Subcutaneous abdominal adipose tissue (tissue), 5 donors: ENCODE measurements around the gene BEND6.

ENCODE experiments used
- H3K27ac ChIP-seq: one replicate; pipeline ENCODE4 v1.7.0; 2013; ENCODE audit warnings: low read depth, mild to moderate bottlenecking, inconsistent platforms, low read length, moderate library complexity
- H3K27me3 ChIP-seq, 5 donors: one replicate each; pipeline ENCODE4 v1.7.0; 2013; ENCODE audit warnings: low read length in 5 of 5, inconsistent platforms in 1 of 5; ENCODE audit not compliant: control insufficient read depth in 5 of 5, insufficient read depth in 4 of 5
- H3K36me3 ChIP-seq, 5 donors: one replicate each; pipeline ENCODE4 v1.7.0; 2013; ENCODE audit warnings: low read length in 5 of 5; ENCODE audit not compliant: control insufficient read depth in 5 of 5, insufficient read depth in 5 of 5
- H3K4me1 ChIP-seq, 5 donors: one replicate each; pipeline ENCODE4 v1.7.0; 2013; ENCODE audit warnings: low read length in 5 of 5, mild to moderate bottlenecking in 3 of 5, moderate library complexity in 1 of 5; ENCODE audit not compliant: control insufficient read depth in 5 of 5, insufficient read depth in 5 of 5
- H3K4me3 ChIP-seq, 5 donors: one replicate each; pipeline ENCODE4 v1.7.0; 2013; ENCODE audit warnings: low read length in 5 of 5, low read depth in 1 of 5
- H3K9ac ChIP-seq, 5 donors: one replicate each; pipeline ENCODE4 v1.7.0; 2013; ENCODE audit warnings: low read length in 5 of 5, mild to moderate bottlenecking in 4 of 5, moderate library complexity in 3 of 5
- H3K9me3 ChIP-seq, 5 donors: one replicate each; pipeline ENCODE4 v1.7.0; 2013; ENCODE audit warnings: low read length in 5 of 5; ENCODE audit not compliant: control insufficient read depth in 5 of 5
- donor health status: healthy.
- donor health status: healthy.
- donor health status: healthy.
- donor health status: healthy.
- donor health status: healthy.

BEND6 gene

GRCh38 chr6:56977192-56977591, 22.3 kb downstream of the BEND6 start:
- Histone ChIP-seq H3K36me3 (no peaks in the 10 kb centered on the region), H3K4me1 (no peaks in the 10 kb centered on the region), H3K27me3 (no peaks in the 10 kb centered on the region), H3K27ac (no peak overlapping the region), H3K9me3 (peaks cover 0 to 11% (median 3%) of the 10 kb centered on the region in 5 donors), H3K9ac (no peak overlapping the region), H3K4me3 (no peak overlapping the region)

GRCh38 chr6:56978530-56978929, 23.6 kb downstream of the BEND6 start:
- H3K27me3 ChIP-seq, result no peaks in the 10 kb centered on the region
- no peak overlapping the region for H3K9ac ChIP-seq
- H3K4me1 ChIP-seq, result no peaks in the 10 kb centered on the region
- H3K36me3 ChIP-seq, result no peaks in the 10 kb centered on the region
- H3K9me3 ChIP-seq, result peaks cover 0 to 11% (median 3%) of the 10 kb centered on the region in 5 donors
- H3K27ac ChIP-seq, result no peak overlapping the region
- no peak overlapping the region for H3K4me3 ChIP-seq

GRCh38 chr6:56984361-56984760, 29.5 kb downstream of the BEND6 start:
- peaks cover 0 to 4% (median 0%) of the 10 kb centered on the region in 5 donors for H3K4me1 ChIP-seq
- no peaks in the 10 kb centered on the region for H3K27me3 ChIP-seq

GRCh38 chr6:56984884-56985283, 30.0 kb downstream of the BEND6 start:
- Histone ChIP-seq H3K27ac (no peak overlapping the region), H3K4me3 (no peak overlapping the region), H3K9ac (no peak overlapping the region), H3K4me1 (peaks cover 0 to 4% (median 0%) of the 10 kb centered on the region in 5 donors), H3K27me3 (no peaks in the 10 kb centered on the region), H3K36me3 (no peaks in the 10 kb centered on the region), H3K9me3 (no peaks in the 10 kb centered on the region)

More at GRCh38 chr6:56984361-56984760, 29.5 kb downstream of the BEND6 start:
- Histone ChIP-seq H3K9me3 (no peaks in the 10 kb centered on the region), H3K9ac (no peak overlapping the region), H3K36me3 (no peaks in the 10 kb centered on the region), H3K27ac (no peak overlapping the region), H3K4me3 (no peak overlapping the region)

GRCh38 chr6:56986611-56987010, 31.7 kb downstream of the BEND6 start:
- no peak overlapping the region for H3K9ac ChIP-seq
- no peaks in the 10 kb centered on the region for H3K9me3 ChIP-seq
- H3K36me3 ChIP-seq, result no peaks in the 10 kb centered on the region
- H3K4me3 ChIP-seq, result no peak overlapping the region
- no peaks in the 10 kb centered on the region for H3K27me3 ChIP-seq
- no peak overlapping the region for H3K27ac ChIP-seq
- peaks cover 0 to 4% (median 0%) of the 10 kb centered on the region in 5 donors for H3K4me1 ChIP-seq

GRCh38 chr6:56988145-56988544, 33.2 kb downstream of the BEND6 start:
- Histone ChIP-seq H3K4me1 (peaks cover 0 to 4% (median 0%) of the 10 kb centered on the region in 5 donors), H3K9ac (no peak overlapping the region), H3K36me3 (no peaks in the 10 kb centered on the region), H3K4me3 (no peak overlapping the region), H3K27ac (no peak overlapping the region), H3K9me3 (no peaks in the 10 kb centered on the region), H3K27me3 (no peaks in the 10 kb centered on the region)

GRCh38 chr6:56992036-56992435, 37.1 kb downstream of the BEND6 start:
- Histone ChIP-seq H3K36me3 (no peaks in the 10 kb centered on the region), H3K27me3 (no peaks in the 10 kb centered on the region), H3K4me3 (no peak overlapping the region), H3K9me3 (no peaks in the 10 kb centered on the region), H3K27ac (no peak overlapping the region), H3K4me1 (no peaks in the 10 kb centered on the region), H3K9ac (no peak overlapping the region)

GRCh38 chr6:56992703-56993102, 37.8 kb downstream of the BEND6 start:
- H3K4me1 ChIP-seq, result no peaks in the 10 kb centered on the region
- no peak overlapping the region for H3K27ac ChIP-seq
- H3K9me3 ChIP-seq, result no peaks in the 10 kb centered on the region
- no peak overlapping the region for H3K9ac ChIP-seq
- no peaks in the 10 kb centered on the region for H3K27me3 ChIP-seq
- H3K4me3 ChIP-seq, result no peak overlapping the region
- no peaks in the 10 kb centered on the region for H3K36me3 ChIP-seq

- Histone ChIP-seq H3K36me3 (no peaks in the 10 kb centered on the region), H3K27me3 (no peaks in the 10 kb centered on the region), H3K9me3 (peaks cover 0 to 9% (median 8%) of the 10 kb centered on the region in 5 donors), H3K9ac (no peak overlapping the region), H3K27ac (no peak overlapping the region), H3K4me3 (no peak overlapping the region), H3K4me1 (no peaks in the 10 kb centered on the region)
Measured at GRCh38 chr6:56995347-56995902, 40.5 kb downstream of the BEND6 start.

- Histone ChIP-seq H3K27ac (no peak overlapping the region), H3K27me3 (no peaks in the 10 kb centered on the region), H3K4me3 (no peak overlapping the region), H3K9me3 (peaks cover 0 to 9% (median 8%) of the 10 kb centered on the region in 5 donors), H3K4me1 (no peaks in the 10 kb centered on the region), H3K9ac (no peak overlapping the region), H3K36me3 (no peaks in the 10 kb centered on the region)
Measured at GRCh38 chr6:56996401-56996800, 41.5 kb downstream of the BEND6 start.
